ENCODE results near the gene AGAP3.

DNA sequence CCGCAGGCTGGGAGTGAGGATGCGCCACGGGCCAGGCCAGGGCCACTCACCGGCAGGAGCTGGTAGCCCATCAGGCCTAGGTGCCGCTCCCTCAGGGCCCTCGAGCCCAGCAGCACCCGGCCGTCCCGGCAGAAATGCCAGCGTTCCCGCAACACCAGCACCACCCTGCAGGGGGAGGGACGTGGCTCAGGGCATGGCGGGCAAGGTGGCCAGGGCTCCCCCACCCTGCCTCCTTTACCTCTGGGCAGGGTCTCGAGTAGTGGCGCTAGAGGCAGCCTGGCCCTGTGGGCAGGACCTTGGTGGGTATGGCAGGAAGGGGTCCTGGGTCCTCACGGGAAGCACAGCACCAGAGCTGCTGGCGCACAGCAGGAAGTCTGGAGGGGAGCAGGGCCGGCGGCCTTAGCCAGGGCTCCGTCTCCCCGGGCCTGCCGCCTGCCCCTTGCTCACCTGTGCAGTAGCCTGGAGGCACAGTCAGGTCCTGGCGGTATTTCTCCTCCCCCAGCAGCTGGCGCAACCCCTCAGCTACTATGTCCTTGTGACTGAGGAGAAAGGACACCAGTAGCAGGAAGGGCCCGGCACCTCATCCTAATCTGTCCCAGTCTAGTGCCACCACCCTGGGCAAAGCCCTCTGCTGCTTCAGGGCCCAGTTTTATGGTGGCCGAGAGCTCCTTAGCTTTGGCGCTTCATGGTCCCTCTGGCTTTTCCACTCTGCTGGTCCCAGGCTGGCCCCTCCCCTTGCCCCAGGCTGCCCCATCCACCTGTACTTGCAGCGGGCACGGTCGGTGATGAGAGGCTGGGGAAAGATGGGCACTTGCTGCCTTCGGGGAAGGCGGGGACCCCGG is 9.2 kb upstream of the AGAP3 start:
- no peak for TF ChIP-seq EZH2 (IDR thresholded peaks at IDR 0.05; ENCODE audit: borderline replicate concordance, low read length)
- TF ChIP-seq, protein P1, sequence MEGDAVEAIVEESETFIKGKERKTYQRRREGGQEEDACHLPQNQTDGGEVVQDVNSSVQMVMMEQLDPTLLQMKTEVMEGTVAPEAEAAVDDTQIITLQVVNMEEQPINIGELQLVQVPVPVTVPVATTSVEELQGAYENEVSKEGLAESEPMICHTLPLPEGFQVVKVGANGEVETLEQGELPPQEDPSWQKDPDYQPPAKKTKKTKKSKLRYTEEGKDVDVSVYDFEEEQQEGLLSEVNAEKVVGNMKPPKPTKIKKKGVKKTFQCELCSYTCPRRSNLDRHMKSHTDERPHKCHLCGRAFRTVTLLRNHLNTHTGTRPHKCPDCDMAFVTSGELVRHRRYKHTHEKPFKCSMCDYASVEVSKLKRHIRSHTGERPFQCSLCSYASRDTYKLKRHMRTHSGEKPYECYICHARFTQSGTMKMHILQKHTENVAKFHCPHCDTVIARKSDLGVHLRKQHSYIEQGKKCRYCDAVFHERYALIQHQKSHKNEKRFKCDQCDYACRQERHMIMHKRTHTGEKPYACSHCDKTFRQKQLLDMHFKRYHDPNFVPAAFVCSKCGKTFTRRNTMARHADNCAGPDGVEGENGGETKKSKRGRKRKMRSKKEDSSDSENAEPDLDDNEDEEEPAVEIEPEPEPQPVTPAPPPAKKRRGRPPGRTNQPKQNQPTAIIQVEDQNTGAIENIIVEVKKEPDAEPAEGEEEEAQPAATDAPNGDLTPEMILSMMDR (conservative IDR thresholded peaks at IDR 0.05 in 1 of 2, IDR thresholded peaks at IDR 0.05 in 1 of 2; ENCODE audit: extremely low read depth in 1 of 2, insufficient read depth in 1 of 2, low read depth in 1 of 2, low read length in 2 of 2), result peak; percentile 39 to 45
